GM12878 (cell line): ENCODE results near the gene OOEP.

Experiments used
- EP300 ChIP-seq, 2 experiments: fragments of 150-350 bp in 1 of 2; IDR thresholded peaks; 2 replicates each; pipeline ENCODE4 v1.6.1; 2011 to 2012; ENCODE audit warnings: low read depth in 2 of 2, low read length in 2 of 2, borderline replicate concordance in 1 of 2, improper control_type of control experiment in 1 of 2, inconsistent platforms in 1 of 2; ENCODE audit not compliant: control insufficient read depth in 1 of 2
- FOXK2 ChIP-seq: fragments of 450-650 bp; IDR thresholded peaks from 2 replicates; pipeline ENCODE4 v1.6.1; 2017; ENCODE audit warnings: mild to moderate bottlenecking, moderate library complexity
- GATAD2B ChIP-seq: fragments of 450-650 bp; conservative IDR thresholded peaks from 2 replicates; pipeline ENCODE4 v1.6.1; 2017; ENCODE audit warnings: low read depth, mild to moderate bottlenecking, moderate library complexity
- NRF1 ChIP-seq: conservative IDR thresholded peaks from 2 replicates; pipeline ENCODE4 v1.6.1; 2011; ENCODE audit warnings: mild to moderate bottlenecking, low read depth, low read length, improper control_type of control experiment
- PBX3 ChIP-seq: IDR thresholded peaks from 2 replicates; pipeline ENCODE4 v1.6.1; 2011; ENCODE audit warnings: mild to moderate bottlenecking, low read depth, low read length, moderate library complexity; ENCODE audit not compliant: insufficient replicate concordance
- POLR2A ChIP-seq: IDR thresholded peaks from 2 replicates; pipeline ENCODE4 v1.6.1; 2011; ENCODE audit warnings: low read depth, mild to moderate bottlenecking, low read length
- POLR2AphosphoS5 ChIP-seq: IDR thresholded peaks from 2 replicates; pipeline ENCODE4 v1.6.1; 2011; ENCODE audit warnings: mild to moderate bottlenecking, low read length, inconsistent platforms
- SIN3A ChIP-seq: IDR thresholded peaks from 2 replicates; pipeline ENCODE4 v1.6.1; 2012; ENCODE audit warnings: low read depth, low read length, improper control_type of control experiment
- SP1 ChIP-seq: IDR thresholded peaks from one replicate; pipeline ENCODE4 v1.6.1; 2011; ENCODE audit warnings: low read depth, low read length
- SREBF2 ChIP-seq: IDR thresholded peaks from 2 replicates; pipeline ENCODE4 v1.6.1; 2012; ENCODE audit warnings: mild to moderate bottlenecking, low read length
- USF2 ChIP-seq: IDR thresholded peaks from 2 replicates; pipeline ENCODE4 v1.6.1; 2011; ENCODE audit warnings: low read depth, low read length, improper control_type of control experiment, borderline replicate concordance
- WRNIP1 ChIP-seq: IDR thresholded peaks from 2 replicates; pipeline ENCODE4 v1.6.1; 2011; ENCODE audit warnings: low read depth, low read length, improper control_type of control experiment, borderline replicate concordance
- TF ChIP-seq, protein P1 (sequence below): IDR thresholded peaks from 2 replicates; pipeline ENCODE4 v1.6.1; 2012; ENCODE audit warnings: low read depth, low read length, improper control_type of control experiment
- TF ChIP-seq, protein P2 (sequence below), 3 experiments: IDR thresholded peaks in 2 of 3; conservative IDR thresholded peaks in 1 of 3; 2 replicates each; pipeline ENCODE4 v1.5.1; 2011; ENCODE audit warnings: low read depth in 3 of 3, low read length in 3 of 3, mild to moderate bottlenecking in 3 of 3, control low read depth in 2 of 3, moderate library complexity in 2 of 3, inconsistent platforms in 1 of 3, mixed read lengths in 1 of 3; ENCODE audit not compliant: control insufficient read depth in 2 of 3, insufficient read depth in 1 of 3; ENCODE audit errors: extremely low read depth in 1 of 3

GRCh38 chr6:73362358-73362757 is 7.3 kb downstream of the OOEP start, which contains the start of gene KHDC3L:
- no peak for TF ChIP-seq SP1
- TF ChIP-seq, protein P1, sequence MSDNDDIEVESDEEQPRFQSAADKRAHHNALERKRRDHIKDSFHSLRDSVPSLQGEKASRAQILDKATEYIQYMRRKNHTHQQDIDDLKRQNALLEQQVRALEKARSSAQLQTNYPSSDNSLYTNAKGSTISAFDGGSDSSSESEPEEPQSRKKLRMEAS: no peak
- no peak for TF ChIP-seq GATAD2B
- TF ChIP-seq SIN3A: no peak
- TF ChIP-seq, protein P2, sequence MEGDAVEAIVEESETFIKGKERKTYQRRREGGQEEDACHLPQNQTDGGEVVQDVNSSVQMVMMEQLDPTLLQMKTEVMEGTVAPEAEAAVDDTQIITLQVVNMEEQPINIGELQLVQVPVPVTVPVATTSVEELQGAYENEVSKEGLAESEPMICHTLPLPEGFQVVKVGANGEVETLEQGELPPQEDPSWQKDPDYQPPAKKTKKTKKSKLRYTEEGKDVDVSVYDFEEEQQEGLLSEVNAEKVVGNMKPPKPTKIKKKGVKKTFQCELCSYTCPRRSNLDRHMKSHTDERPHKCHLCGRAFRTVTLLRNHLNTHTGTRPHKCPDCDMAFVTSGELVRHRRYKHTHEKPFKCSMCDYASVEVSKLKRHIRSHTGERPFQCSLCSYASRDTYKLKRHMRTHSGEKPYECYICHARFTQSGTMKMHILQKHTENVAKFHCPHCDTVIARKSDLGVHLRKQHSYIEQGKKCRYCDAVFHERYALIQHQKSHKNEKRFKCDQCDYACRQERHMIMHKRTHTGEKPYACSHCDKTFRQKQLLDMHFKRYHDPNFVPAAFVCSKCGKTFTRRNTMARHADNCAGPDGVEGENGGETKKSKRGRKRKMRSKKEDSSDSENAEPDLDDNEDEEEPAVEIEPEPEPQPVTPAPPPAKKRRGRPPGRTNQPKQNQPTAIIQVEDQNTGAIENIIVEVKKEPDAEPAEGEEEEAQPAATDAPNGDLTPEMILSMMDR (IDR thresholded peaks at IDR 0.05 in 2 of 3, conservative IDR thresholded peaks at IDR 0.05 in 1 of 3; ENCODE audit: control insufficient read depth in 2 of 3, extremely low read depth in 1 of 3, insufficient read depth in 1 of 3, low read depth in 3 of 3, low read length in 3 of 3): no peak
- TF ChIP-seq EP300 (IDR thresholded peaks at IDR 0.05; ENCODE audit: borderline replicate concordance in 1 of 2, control insufficient read depth in 1 of 2, low read depth in 2 of 2, low read length in 2 of 2): no peak
- TF ChIP-seq WRNIP1: no peak
- no peak for TF ChIP-seq POLR2A
- no peak for TF ChIP-seq SREBF2
- no peak for TF ChIP-seq FOXK2
- TF ChIP-seq NRF1: no peak
- TF ChIP-seq POLR2AphosphoS5: no peak
- TF ChIP-seq PBX3: no peak
- no peak for TF ChIP-seq USF2
